ENCODE measurements around the gene ESYT2. TPM values are rescaled to one million over a fixed set of nuclear protein-coding genes. Genes with fewer than 3 reads are reported as not detected.

The ESYT2 gene
- total and polyA plus RNA-seq, 9 of the 15 experiments (the other 6 are each of a cell fraction or from before 2014, with no cell fraction given): 5.8 to 86.9 (median 64.7) TPM

GRCh38 chr7:158861004-158861787 lies 31.9 kb upstream of the ESYT2 start (continued):
- TF ChIP-seq THRA (IDR thresholded peaks at IDR 0.05): no peak
- TF ChIP-seq ZFP1 (CRISPR knock-in tag; IDR thresholded peaks at IDR 0.05): 0 out of 2 replicates have a peak, but pooled peaks have one; percentile 27
- no peak for TF ChIP-seq ELK1 (CRISPR knock-in tag; IDR thresholded peaks at IDR 0.05)
- TF ChIP-seq TARDBP (IDR thresholded peaks at IDR 0.05): no peak
- 0 out of 2 replicates have a peak, but pooled peaks have one; percentile 16 for TF ChIP-seq XRCC5 (IDR thresholded peaks at IDR 0.05; ENCODE audit: low read depth, low read length)
- TF ChIP-seq LEF1 (IDR thresholded peaks at IDR 0.05): peak; percentile 65
- no peak for TF ChIP-seq FOXA1 (IDR thresholded peaks at IDR 0.05; ENCODE audit: borderline replicate concordance)
- TF ChIP-seq NR3C1 (CRISPR knock-in tag; IDR thresholded peaks at IDR 0.05): no peak
- TF ChIP-seq FIP1L1 (IDR thresholded peaks at IDR 0.05; ENCODE audit: low read depth, low read length, poor library complexity, severe bottlenecking): no peak
- TF ChIP-seq ZBTB43 (CRISPR knock-in tag; IDR thresholded peaks at IDR 0.05): no peak
- TF ChIP-seq DIDO1 (tag; IDR thresholded peaks at IDR 0.05; ENCODE audit: low read depth): no peak
- no peak for TF ChIP-seq CEBPB (tag; IDR thresholded peaks at IDR 0.05)
- no peak; the same call in 1 of the 2 replicates for TF ChIP-seq SMARCC2 (IDR thresholded peaks at IDR 0.05; ENCODE audit: low read depth)
- no peak for TF ChIP-seq ESRRB (CRISPR knock-in tag; IDR thresholded peaks at IDR 0.05; ENCODE audit: borderline replicate concordance)
- no peak for TF ChIP-seq NELFE (IDR thresholded peaks at IDR 0.05; ENCODE audit: insufficient read depth, insufficient read length)
- 0 out of 2 replicates have a peak, but pooled peaks have one; percentile 41 for TF ChIP-seq LCOR (CRISPR knock-in tag; IDR thresholded peaks at IDR 0.05)
- no peak for TF ChIP-seq ZBTB5 (IDR thresholded peaks at IDR 0.05)
- no peak for TF ChIP-seq BRF2 (IDR thresholded peaks at IDR 0.05; ENCODE audit: borderline replicate concordance, insufficient read depth, insufficient read length)
- TF ChIP-seq PPARD (CRISPR knock-in tag; IDR thresholded peaks at IDR 0.05): no peak
- TF ChIP-seq SNRNP70 (optimal IDR thresholded peaks at IDR 0.05; ENCODE audit: low read depth, low read length): no peak

All from K562 (cell line).